Hepatocyte (in vitro differentiated cells): ENCODE results near the gene RSPO1. TPM values are rescaled to one million over a fixed set of nuclear protein-coding genes. Genes with fewer than 3 reads are reported as not detected.

Experiments
- DNase-seq: peaks from one replicate; pipeline ENCODE4 v3.0.0-alpha.2; 2016; ENCODE audit warnings: low spot score
- H2AFZ ChIP-seq: fragments of 200-600 bp; sonication (generic); 2 replicates; pipeline ENCODE4 v1.6.0; 2016; ENCODE audit warnings: antibody characterized with exemption, mild to moderate bottlenecking
- H3K27ac ChIP-seq: fragments of 200-600 bp; sonication (generic); 2 replicates; pipeline ENCODE4 v1.5.1; 2016; ENCODE audit warnings: mild to moderate bottlenecking
- H3K27me3 ChIP-seq: fragments of 200-600 bp; sonication (generic); 2 replicates; pipeline ENCODE4 v1.6.1; 2016
- H3K36me3 ChIP-seq: fragments of 200-600 bp; sonication (generic); replicated peaks from 2 replicates; pipeline ENCODE4 v1.5.1; 2016; ENCODE audit warnings: low read depth; ENCODE audit not compliant: insufficient read depth
- H3K4me1 ChIP-seq: fragments of 200-600 bp; sonication (generic); 2 replicates; pipeline ENCODE4 v1.5.1; 2016; ENCODE audit warnings: mild to moderate bottlenecking, moderate library complexity; ENCODE audit not compliant: insufficient read depth
- H3K4me2 ChIP-seq: fragments of 200-600 bp; sonication (generic); 2 replicates; pipeline ENCODE4 v1.6.0; 2016
- H3K4me3 ChIP-seq: fragments of 200-600 bp; sonication (generic); 2 replicates; pipeline ENCODE4 v1.5.1; 2016; ENCODE audit warnings: mild to moderate bottlenecking
- H3K79me2 ChIP-seq: fragments of 200-600 bp; sonication (generic); 2 replicates; pipeline ENCODE4 v1.6.0; 2017; ENCODE audit warnings: mild to moderate bottlenecking
- H3K9me2 ChIP-seq: fragments of 200-600 bp; sonication (generic); replicated peaks from 2 replicates; pipeline ENCODE4 v1.6.0; 2017; ENCODE audit warnings: mild to moderate bottlenecking; ENCODE audit not compliant: insufficient read depth
- H3K9me3 ChIP-seq: fragments of 200-600 bp; sonication (generic); 2 replicates; pipeline ENCODE4 v1.5.1; 2016; ENCODE audit warnings: low read depth, mild to moderate bottlenecking
- H4K20me1 ChIP-seq: fragments of 200-600 bp; sonication (generic); 2 replicates; pipeline ENCODE4 v1.6.0; 2016; ENCODE audit warnings: mild to moderate bottlenecking; ENCODE audit not compliant: insufficient read depth, poor library complexity, severe bottlenecking
- EZH2 ChIP-seq: fragments of 200-600 bp; sonication (generic); IDR thresholded peaks from 2 replicates; pipeline ENCODE4 v1.6.1; 2016; ENCODE audit warnings: antibody characterized with exemption, mild to moderate bottlenecking, borderline replicate concordance
- EZH2phosphoT487 ChIP-seq: fragments of 200-600 bp; sonication (generic); IDR thresholded peaks from one replicate; pipeline ENCODE4 v1.6.1; 2018; ENCODE audit warnings: antibody characterized with exemption, mild to moderate bottlenecking, low read depth, moderate library complexity; ENCODE audit not compliant: unreplicated experiment, severe bottlenecking
- WGBS: methylation state at CpG from one replicate; pipeline ENCODE4 v1.1.6; 2016; ENCODE audit warnings: low lambda C conversion rate; ENCODE audit errors: missing lambda C conversion rate; 5-methylcytosine and 5-hydroxymethylcytosine counted together
- polyA plus RNA-seq: library from polyadenylated mRNA; unstranded; fragments of >200 nt; fragmentation: Nextera tagmentation; extraction: Ambion mirVana; gene quantifications from 2 replicates; pipeline ENCODE4 v1.2.1, GENCODE V29; 2016
- total RNA-seq: library from RNA; depleted of rRNA; stranded (reverse); fragments of >200 nt; gene quantifications from 2 replicates; pipeline ENCODE4 v1.2.3, GENCODE V29; 2014
- TF ChIP-seq, protein P1 (sequence below): fragments of 200-600 bp; sonication (generic); IDR thresholded peaks from 2 replicates; pipeline ENCODE4 v1.5.1; 2016; ENCODE audit warnings: antibody characterized with exemption, mild to moderate bottlenecking; ENCODE audit not compliant: poor library complexity

The RSPO1 gene
- total and polyA plus RNA-seq, 2 experiments from 2014 or later: 0.83 to 1.5 TPM

DNA sequence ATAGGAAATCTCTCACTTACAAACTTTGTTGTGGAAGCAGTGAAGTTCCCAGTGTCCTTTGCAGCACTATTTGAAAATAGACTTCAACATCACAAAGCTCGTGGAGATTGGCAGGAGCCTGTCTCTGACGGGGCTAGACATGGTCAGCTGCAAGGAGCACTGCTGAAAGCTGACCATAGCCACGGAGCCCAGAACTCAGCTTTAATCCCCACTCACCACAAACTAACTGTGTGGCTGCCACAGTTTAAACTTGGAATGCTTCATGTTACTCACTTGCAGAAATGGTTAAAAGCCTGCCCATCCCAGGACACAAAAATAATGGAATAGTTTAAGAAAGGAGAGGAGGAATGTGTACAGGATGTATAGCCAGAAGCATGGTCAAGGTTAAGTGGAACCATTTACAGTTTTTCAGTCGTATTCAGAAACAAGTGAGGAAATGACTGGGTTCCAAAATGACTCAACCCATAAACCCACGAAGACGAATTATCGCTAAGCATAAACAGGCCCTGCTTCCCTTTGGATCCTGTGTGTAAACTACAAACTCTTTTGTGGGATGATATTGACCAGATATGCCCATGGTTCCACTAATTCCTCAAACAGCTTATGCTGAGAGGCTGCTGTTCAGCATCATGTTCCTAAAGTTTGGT, 59.7 kb downstream of the RSPO1 start:
- no peak overlapping the region for H3K27ac ChIP-seq
- H3K4me2 ChIP-seq: no peak overlapping the region
- no peaks in the 10 kb centered on the region for H3K36me3 ChIP-seq
- no peaks in the 10 kb centered on the region for H3K79me2 ChIP-seq
- no peak for DNase-seq
- no peak overlapping the region for H2AFZ ChIP-seq
- no peak overlapping the region for H3K4me3 ChIP-seq
- H4K20me1 ChIP-seq: no peaks in the 10 kb centered on the region
- WGBS: 79% methylated on average over 7 of the region's 7 CpGs
- H3K27me3 ChIP-seq: no peaks in the 10 kb centered on the region
- H3K9me3 ChIP-seq: no peaks in the 10 kb centered on the region
- no peaks in the 10 kb centered on the region for H3K4me1 ChIP-seq
- H3K9me2 ChIP-seq: no peaks in the 10 kb centered on the region
- no peak for TF ChIP-seq EZH2
- TF ChIP-seq, protein P1, sequence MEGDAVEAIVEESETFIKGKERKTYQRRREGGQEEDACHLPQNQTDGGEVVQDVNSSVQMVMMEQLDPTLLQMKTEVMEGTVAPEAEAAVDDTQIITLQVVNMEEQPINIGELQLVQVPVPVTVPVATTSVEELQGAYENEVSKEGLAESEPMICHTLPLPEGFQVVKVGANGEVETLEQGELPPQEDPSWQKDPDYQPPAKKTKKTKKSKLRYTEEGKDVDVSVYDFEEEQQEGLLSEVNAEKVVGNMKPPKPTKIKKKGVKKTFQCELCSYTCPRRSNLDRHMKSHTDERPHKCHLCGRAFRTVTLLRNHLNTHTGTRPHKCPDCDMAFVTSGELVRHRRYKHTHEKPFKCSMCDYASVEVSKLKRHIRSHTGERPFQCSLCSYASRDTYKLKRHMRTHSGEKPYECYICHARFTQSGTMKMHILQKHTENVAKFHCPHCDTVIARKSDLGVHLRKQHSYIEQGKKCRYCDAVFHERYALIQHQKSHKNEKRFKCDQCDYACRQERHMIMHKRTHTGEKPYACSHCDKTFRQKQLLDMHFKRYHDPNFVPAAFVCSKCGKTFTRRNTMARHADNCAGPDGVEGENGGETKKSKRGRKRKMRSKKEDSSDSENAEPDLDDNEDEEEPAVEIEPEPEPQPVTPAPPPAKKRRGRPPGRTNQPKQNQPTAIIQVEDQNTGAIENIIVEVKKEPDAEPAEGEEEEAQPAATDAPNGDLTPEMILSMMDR: no peak
- TF ChIP-seq EZH2phosphoT487: no peak

DNA sequence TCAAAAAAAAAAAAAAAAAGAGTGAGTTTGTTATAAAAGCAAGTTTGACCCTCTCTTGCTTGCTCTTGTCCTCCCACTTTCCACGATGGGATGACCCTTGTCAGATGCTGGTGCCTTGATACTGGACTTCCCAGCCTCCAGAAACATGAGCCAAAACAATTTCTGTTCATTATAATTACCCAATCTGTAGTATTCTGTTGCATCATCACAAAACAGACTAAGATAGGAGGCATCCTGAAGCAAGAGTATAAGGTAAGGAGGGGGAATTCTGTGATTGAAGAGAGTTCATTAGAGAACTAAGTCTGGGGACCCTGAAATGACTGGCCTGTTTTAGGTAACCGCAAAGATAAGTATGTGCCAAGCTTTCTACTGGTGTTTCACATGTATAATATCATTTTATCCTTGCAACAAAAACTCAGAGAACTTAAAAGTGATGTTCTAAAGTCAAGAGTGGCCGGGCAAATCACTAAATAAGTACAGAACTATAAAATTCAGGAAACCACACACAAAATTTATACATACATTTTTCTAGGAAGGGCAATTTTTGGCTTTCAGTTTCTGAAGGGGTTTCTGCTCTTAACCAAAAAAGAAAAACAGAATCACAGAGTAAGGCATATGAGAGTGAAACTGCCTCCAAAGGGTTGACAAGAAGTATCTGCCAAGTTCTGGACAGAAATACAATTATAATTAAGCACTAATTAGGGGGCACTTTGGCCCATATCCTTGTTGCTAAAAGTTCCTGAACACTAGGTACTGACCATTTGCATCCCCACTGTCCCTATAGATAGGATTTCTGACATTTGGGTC, 64.0 kb downstream of the RSPO1 start:
- 96% methylated on average over 3 of the region's 3 CpGs for WGBS
- Histone ChIP-seq H3K9me3 (no peaks in the 10 kb centered on the region), H2AFZ (no peak overlapping the region), H3K27me3 (no peaks in the 10 kb centered on the region), H3K4me2 (no peak overlapping the region), H3K4me3 (no peak overlapping the region), H3K79me2 (no peaks in the 10 kb centered on the region), H3K9me2 (no peaks in the 10 kb centered on the region), H3K27ac (no peak overlapping the region), H3K4me1 (no peaks in the 10 kb centered on the region), H3K36me3 (no peaks in the 10 kb centered on the region), H4K20me1 (no peaks in the 10 kb centered on the region)
- TF ChIP-seq EZH2 (no peak), EZH2phosphoT487 (no peak)
- TF ChIP-seq, protein P1: no peak
- no peak for DNase-seq

DNA sequence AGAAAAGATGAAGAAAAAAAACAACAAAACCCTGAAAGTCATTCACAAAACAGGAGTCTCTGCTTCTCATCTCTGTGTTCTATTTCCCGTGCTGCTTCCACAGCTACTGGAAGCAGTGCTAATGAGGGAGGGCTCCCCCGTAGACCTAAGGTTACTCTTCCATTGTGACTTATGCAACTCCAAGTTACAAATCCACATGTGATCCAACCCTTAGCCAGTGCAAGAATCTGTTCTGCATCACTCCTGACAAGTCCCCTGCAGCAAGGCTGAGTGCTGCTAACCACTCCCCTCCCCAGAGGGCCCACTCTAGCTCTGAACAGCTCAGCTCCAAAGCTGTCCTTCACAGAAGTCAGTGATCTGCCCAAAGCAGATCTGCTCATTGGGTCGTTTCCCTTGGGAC, 67.7 kb downstream of the RSPO1 start:
- Histone ChIP-seq H3K36me3 (no peaks in the 10 kb centered on the region), H3K27me3 (no peaks in the 10 kb centered on the region), H3K9me3 (no peaks in the 10 kb centered on the region), H2AFZ (no peak overlapping the region), H3K4me1 (no peaks in the 10 kb centered on the region), H3K27ac (no peak overlapping the region), H3K9me2 (no peaks in the 10 kb centered on the region), H4K20me1 (no peaks in the 10 kb centered on the region), H3K4me2 (no peak overlapping the region), H3K79me2 (no peaks in the 10 kb centered on the region), H3K4me3 (no peak overlapping the region)
- TF ChIP-seq EZH2phosphoT487: no peak
- TF ChIP-seq EZH2: no peak
- TF ChIP-seq, protein P1: no peak
- peak; percentile 56 for DNase-seq
- 50% methylated on average over 3 of the region's 3 CpGs for WGBS
